GM19324 (cell line): ENCODE results near the gene PSD4.

ENCODE experiments used
- ATAC-seq: cut with Tn5 transposase; IDR thresholded peaks from one replicate; pipeline ENCODE4 v1.9.1; 2021; ENCODE audit warnings: mild to moderate bottlenecking, moderate library complexity; ENCODE audit not compliant: unreplicated experiment, low FRiP score

PSD4 gene

GRCh38 chr2:113141451-113141850 lies 32.3 kb upstream of the PSD4 start:
- ATAC-seq, result no peak

- ATAC-seq, result no peak
Measured at GRCh38 chr2:113142290-113142689, 31.5 kb upstream of the PSD4 start.

GRCh38 chr2:113144259-113144658 lies 29.5 kb upstream of the PSD4 start:
- ATAC-seq, result no peak

- ATAC-seq, result no peak
Measured at GRCh38 chr2:113148606-113149552, 24.9 kb upstream of the PSD4 start.

- no peak for ATAC-seq
Measured at GRCh38 chr2:113149553-113150257, 24.1 kb upstream of the PSD4 start.

GRCh38 chr2:113150258-113150601 lies 23.5 kb upstream of the PSD4 start:
- ATAC-seq, result no peak

- no peak for ATAC-seq
Measured at GRCh38 chr2:113155331-113155730, 18.4 kb upstream of the PSD4 start.

GRCh38 chr2:113156278-113157117 lies 17.3 kb upstream of the PSD4 start:
- ATAC-seq, result no peak

- ATAC-seq, result no peak
Measured at GRCh38 chr2:113157118-113157896, 16.5 kb upstream of the PSD4 start.

- no peak for ATAC-seq
Measured at GRCh38 chr2:113157897-113158753, 15.6 kb upstream of the PSD4 start.

- no peak for ATAC-seq
Measured at GRCh38 chr2:113158884-113159553, 14.8 kb upstream of the PSD4 start.

- ATAC-seq, result no peak
Measured at GRCh38 chr2:113160248-113160647, 13.5 kb upstream of the PSD4 start.

GRCh38 chr2:113160962-113161361 lies 12.8 kb upstream of the PSD4 start:
- no peak for ATAC-seq

GRCh38 chr2:113162173-113162572 lies 11.6 kb upstream of the PSD4 start:
- ATAC-seq, result no peak

- ATAC-seq, result no peak
Measured at GRCh38 chr2:113162869-113163268, 10.9 kb upstream of the PSD4 start.

- no peak for ATAC-seq
Measured at GRCh38 chr2:113164215-113164929, 9.4 kb upstream of the PSD4 start.

GRCh38 chr2:113164930-113165585 lies 8.7 kb upstream of the PSD4 start:
- no peak for ATAC-seq
